ENCODE results near the gene ZNF654. TPM values are rescaled to one million over a fixed set of nuclear protein-coding genes. Genes with fewer than 3 reads are reported as not detected.
A peak's percentile ranks its signal among the peaks of the same experiment; 100 is the strongest.
"Not testable (repeated sequence)": the region's sequence is repeated elsewhere in the genome, so short reads cannot be mapped to it uniquely, and the experiment has no call there.

Gene ZNF654
- total RNA-seq = 10 to 100 TPM; 12.0 to 25.4 (median 13.3) TPM

DNA sequence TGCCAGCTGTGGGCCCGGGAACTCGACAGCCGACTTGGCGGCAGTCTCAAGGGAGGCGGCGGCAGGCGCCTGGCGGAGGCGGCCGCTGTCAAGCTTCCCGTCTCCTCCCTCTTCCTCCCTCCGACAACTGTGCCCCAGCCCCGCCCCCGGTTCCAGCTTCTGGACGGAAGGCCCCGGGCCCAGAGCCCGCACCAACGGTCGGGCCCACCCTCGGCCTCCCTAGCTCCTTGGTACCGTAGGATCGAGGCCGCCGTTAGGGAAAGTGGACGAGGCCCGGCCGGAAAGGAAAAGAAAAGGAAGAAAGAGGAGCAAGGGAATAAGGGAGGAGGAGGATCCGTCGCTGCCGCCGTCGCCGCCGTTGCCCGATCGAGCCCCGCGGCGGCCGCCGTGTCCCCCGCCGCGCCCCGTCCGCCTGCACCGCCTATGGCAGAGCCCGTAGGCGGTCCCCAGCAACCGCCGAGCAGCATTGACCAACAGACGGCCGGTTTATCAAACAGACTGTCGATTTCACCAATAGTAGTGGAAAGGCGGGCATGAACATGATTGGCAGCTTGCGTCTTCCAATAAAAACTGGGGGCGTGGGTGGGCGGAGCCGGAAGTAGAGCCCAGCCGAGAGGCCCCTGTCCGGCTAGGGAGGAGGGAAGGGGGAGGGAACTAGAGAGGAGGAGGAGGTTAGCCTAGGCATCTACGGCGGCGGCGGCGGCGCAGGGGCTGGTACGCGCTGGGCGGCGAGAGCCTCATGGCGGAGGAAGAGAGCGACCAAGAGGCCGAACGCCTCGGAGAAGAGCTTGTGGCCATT is at the start of gene ZNF654, which contains the start of gene CGGBP1:
Gene ZNF654 (plus strand): TSS at position 675 of the 799 bp plus-strand sequence. CDS start 65 bp downstream, at position 740.
Gene CGGBP1 (minus strand): TSS at position 425 of the 799 bp plus-strand sequence. CDS start 3,029 bp downstream, outside the sequence.
- 0 to 1% methylated on average over 13 to 22 of the region's 76 CpGs for WGBS, 2 donors (ENCODE audit: low coverage in 1 of 2)
- peaks cover 7 to 64% (median 17%) of the 10 kb centered on the region in 3 donors for H3K4me1 ChIP-seq
- H3K9me3 ChIP-seq = no peaks in the 10 kb centered on the region
- TF ChIP-seq CTCF (IDR thresholded peaks at IDR 0.05) = peak in 1 of 4 experiments; percentile 11
- TF ChIP-seq POLR2AphosphoS5 (IDR thresholded peaks at IDR 0.05) = peak; percentile 84
- no peak for TF ChIP-seq EP300 (IDR thresholded peaks at IDR 0.05)
- peak; percentile 58 to 78 for TF ChIP-seq POLR2A (IDR thresholded peaks at IDR 0.05)
- H3K27me3 ChIP-seq = no peaks in the 10 kb centered on the region
- H3K36me3 ChIP-seq = peaks cover 5 to 29% of the 10 kb centered on the region in 2 donors
- H3K4me3 ChIP-seq = peak within 1 kb of the TSS; percentile 85 to 97
- H3K27ac ChIP-seq = peak within 1 kb of the TSS; percentile 96 to 97 (median 96)
- ATAC-seq = peak; percentile 97

- no peaks in the 10 kb centered on the region for H3K36me3 ChIP-seq
- no peak for ATAC-seq
- no peak overlapping the region for H3K27ac ChIP-seq
- WGBS, 2 donors (ENCODE audit: low coverage in 1 of 2) = 67 to 91% methylated on average over 5 of the region's 5 CpGs
- H3K27me3 ChIP-seq = no peaks in the 10 kb centered on the region
- TF ChIP-seq EP300 (IDR thresholded peaks at IDR 0.05) (no peak), POLR2A (IDR thresholded peaks at IDR 0.05) (no peak), CTCF (IDR thresholded peaks at IDR 0.05) (no peak), POLR2AphosphoS5 (IDR thresholded peaks at IDR 0.05) (no peak)
- H3K4me3 ChIP-seq = no peak overlapping the region
- H3K9me3 ChIP-seq = no peaks in the 10 kb centered on the region
- H3K4me1 ChIP-seq = no peaks in the 10 kb centered on the region
These were observed 48.2 kb upstream of the ZNF654 start for GRCh38 chr3:88010810-88011209.

GRCh38 chr3:88013592-88013991 is 45.5 kb upstream of the ZNF654 start:
- Histone ChIP-seq H3K36me3 (no peaks in the 10 kb centered on the region), H3K9me3 (no peaks in the 10 kb centered on the region), H3K4me1 (no peaks in the 10 kb centered on the region), H3K4me3 (no peak overlapping the region), H3K27ac (no peak overlapping the region), H3K27me3 (no peaks in the 10 kb centered on the region)
- no peak for TF ChIP-seq EP300 (IDR thresholded peaks at IDR 0.05)
- no peak for TF ChIP-seq POLR2AphosphoS5 (IDR thresholded peaks at IDR 0.05)
- no peak for ATAC-seq
- WGBS, 2 donors (ENCODE audit: low coverage in 1 of 2) = 54 to 68% methylated on average over 2 of the region's 2 CpGs

DNA sequence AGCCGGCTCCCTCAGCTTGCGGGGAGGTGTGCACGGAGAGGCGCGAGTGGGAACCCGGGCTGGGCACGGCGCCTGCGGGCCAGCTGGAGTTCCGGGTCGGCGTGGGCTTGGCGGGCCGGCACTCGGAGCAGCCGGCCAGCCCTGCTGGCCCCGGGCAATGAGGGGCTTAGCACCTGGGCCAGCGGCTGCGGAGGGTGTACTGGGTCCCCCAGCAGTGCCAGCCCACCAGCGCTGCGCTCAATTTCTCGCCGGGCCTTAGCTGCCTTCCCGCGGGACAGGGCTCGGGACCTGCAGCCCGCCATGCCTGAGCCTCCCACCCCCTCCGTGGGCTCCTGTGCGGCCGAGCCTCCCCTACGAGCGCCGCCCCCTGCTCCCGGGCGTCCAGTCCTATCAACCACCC is 43.4 kb upstream of the ZNF654 start:
- WGBS, 2 donors (ENCODE audit: low coverage in 1 of 2) = 80% methylated on average over 1 of the region's 35 CpGs; no CpG with 5 or more reads in 1 of the 2 donors
- H3K4me3 ChIP-seq, H3K36me3 ChIP-seq, H3K27me3 ChIP-seq, ATAC-seq, H3K9me3 ChIP-seq, H3K4me1 ChIP-seq, H3K27ac ChIP-seq: not testable (repeated sequence)

DNA sequence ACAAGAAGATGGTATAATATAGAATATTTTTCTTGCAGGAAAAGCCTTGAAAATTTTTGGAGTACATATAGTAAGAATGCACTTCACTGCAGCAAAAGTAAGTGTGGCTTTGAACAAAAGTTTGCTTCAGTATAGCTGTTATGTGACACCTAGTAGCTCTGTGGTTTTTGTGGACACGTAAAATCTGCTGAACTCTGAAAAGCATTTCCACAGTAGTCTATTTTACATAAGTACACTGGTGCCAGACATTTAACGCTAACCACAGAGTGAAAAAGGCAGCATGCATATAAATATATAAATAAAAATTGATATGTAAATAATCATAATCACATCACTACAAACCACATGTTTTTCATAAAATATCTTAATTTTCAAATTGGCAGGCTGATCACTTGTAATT is 40.0 kb upstream of the ZNF654 start:
- no peak overlapping the region for H3K27ac ChIP-seq
- TF ChIP-seq EP300 (IDR thresholded peaks at IDR 0.05) (no peak), POLR2AphosphoS5 (IDR thresholded peaks at IDR 0.05) (no peak), CTCF (IDR thresholded peaks at IDR 0.05) (no peak), POLR2A (IDR thresholded peaks at IDR 0.05) (no peak)
- H3K4me3 ChIP-seq = no peak overlapping the region
- WGBS, 2 donors (ENCODE audit: low coverage in 1 of 2) = 63 to 79% methylated on average over 2 of the region's 2 CpGs
- H3K36me3 ChIP-seq = no peaks in the 10 kb centered on the region
- H3K27me3 ChIP-seq = no peaks in the 10 kb centered on the region
- ATAC-seq = no peak
- H3K4me1 ChIP-seq = no peaks in the 10 kb centered on the region
- no peaks in the 10 kb centered on the region for H3K9me3 ChIP-seq

All from gastroesophageal sphincter (tissue), 4 donors.